Osteocyte (in vitro differentiated cells): Measurements from ENCODE around the gene LTC4S. TPM values are rescaled to one million over a fixed set of nuclear protein-coding genes. Genes with fewer than 3 reads are reported as not detected.
A peak's percentile ranks its signal among the peaks of the same experiment; 100 is the strongest.

ENCODE experiments used
- DNase-seq: peaks from one replicate; pipeline ENCODE4 v3.0.0; 2021; ENCODE audit warnings: mixed read lengths; ENCODE audit not compliant: unreplicated experiment; ENCODE audit errors: extremely low spot score
- H3K27ac Mint-ChIP-seq: one replicate; pipeline ENCODE4 v1.8.0; 2021; ENCODE audit warnings: mild to moderate bottlenecking, mixed read lengths; ENCODE audit not compliant: unreplicated experiment
- H3K27me3 Mint-ChIP-seq: one replicate; pipeline ENCODE4 v1.8.0; 2021; ENCODE audit warnings: mixed read lengths; ENCODE audit not compliant: unreplicated experiment
- H3K36me3 Mint-ChIP-seq: one replicate; pipeline ENCODE4 v1.8.0; 2021; ENCODE audit warnings: mixed read lengths; ENCODE audit not compliant: unreplicated experiment
- H3K4me1 Mint-ChIP-seq: one replicate; pipeline ENCODE4 v1.8.0; 2021; ENCODE audit warnings: mixed read lengths; ENCODE audit not compliant: unreplicated experiment
- H3K4me3 Mint-ChIP-seq: one replicate; pipeline ENCODE4 v1.8.0; 2021; ENCODE audit warnings: mild to moderate bottlenecking, moderate library complexity, mixed read lengths; ENCODE audit not compliant: unreplicated experiment
- H3K9me3 Mint-ChIP-seq: one replicate; pipeline ENCODE4 v1.8.0; 2021; ENCODE audit warnings: mixed read lengths; ENCODE audit not compliant: unreplicated experiment
- CTCF ChIP-seq: fragments of 200-600 bp; sonication (generic); IDR thresholded peaks from 2 replicates; pipeline ENCODE4 v1.5.0; 2021; ENCODE audit warnings: antibody characterized with exemption, mild to moderate bottlenecking, moderate library complexity
- total RNA-seq: library from RNA; stranded (reverse); gene quantifications from 2 replicates; pipeline ENCODE4 v1.2.1, GENCODE V29; 2021

LTC4S gene
- total RNA-seq, 1 donor from 2014 or later, result 2.4 TPM

GRCh38 chr5:179836225-179837019, 42.6 kb downstream of the LTC4S start:
- Mint-ChIP-seq H3K27me3 (no peaks in the 10 kb centered on the region), H3K4me1 (no peaks in the 10 kb centered on the region), H3K27ac (peak overlapping the region; percentile 25), H3K36me3 (peaks cover 45% of the 10 kb centered on the region), H3K9me3 (no peaks in the 10 kb centered on the region), H3K4me3 (no peak overlapping the region)
- no peak for DNase-seq
- TF ChIP-seq CTCF, result no peak

- Mint-ChIP-seq H3K27ac (peak overlapping the region; percentile 9), H3K36me3 (peaks cover 44% of the 10 kb centered on the region), H3K27me3 (no peaks in the 10 kb centered on the region), H3K4me1 (no peaks in the 10 kb centered on the region), H3K4me3 (no peak overlapping the region), H3K9me3 (no peaks in the 10 kb centered on the region)
- no peak for DNase-seq
- TF ChIP-seq CTCF, result no peak
These were observed 43.6 kb downstream of the LTC4S start for GRCh38 chr5:179837076-179838011.

GRCh38 chr5:179839328-179840256, 45.8 kb downstream of the LTC4S start:
- no peak for TF ChIP-seq CTCF
- H3K36me3 Mint-ChIP-seq, result peaks cover 38% of the 10 kb centered on the region
- H3K27ac Mint-ChIP-seq, result peak overlapping the region; percentile 31
- H3K9me3 Mint-ChIP-seq, result peaks cover under 1% of the 10 kb centered on the region
- no peak for DNase-seq
- H3K4me3 Mint-ChIP-seq, result no peak overlapping the region
- H3K4me1 Mint-ChIP-seq, result no peaks in the 10 kb centered on the region
- no peaks in the 10 kb centered on the region for H3K27me3 Mint-ChIP-seq

GRCh38 chr5:179840321-179840720, 46.5 kb downstream of the LTC4S start:
- Mint-ChIP-seq H3K4me1 (no peaks in the 10 kb centered on the region), H3K27me3 (no peaks in the 10 kb centered on the region), H3K4me3 (no peak overlapping the region), H3K36me3 (peaks cover 42% of the 10 kb centered on the region), H3K9me3 (peaks cover 5% of the 10 kb centered on the region), H3K27ac (peak overlapping the region; percentile 31)
- no peak for DNase-seq
- TF ChIP-seq CTCF, result no peak
